HEK293 (cell line): ENCODE measurements around the gene CCDC28B.

Source experiments
- GFI1B ChIP-seq: fragments of 450-650 bp; formaldehyde crosslinking; IDR thresholded peaks from 2 replicates; pipeline ENCODE4 v1.5.1; 2016; ENCODE audit warnings: missing biosample characterization, missing genetic modification characterization
- GLIS1 ChIP-seq: fragments of 450-650 bp; formaldehyde crosslinking; IDR thresholded peaks from 2 replicates; pipeline ENCODE4 v1.5.1; 2016; ENCODE audit warnings: missing biosample characterization, missing genetic modification characterization
- KLF1 ChIP-seq: fragments of 450-650 bp; formaldehyde crosslinking; IDR thresholded peaks from 2 replicates; pipeline ENCODE4 v1.5.1; 2016; ENCODE audit warnings: missing biosample characterization, missing genetic modification characterization
- KLF9 ChIP-seq: fragments of 450-650 bp; formaldehyde crosslinking; IDR thresholded peaks from 2 replicates; pipeline ENCODE4 v1.5.1; 2016; ENCODE audit warnings: missing biosample characterization, missing genetic modification characterization, low read depth
- SP2 ChIP-seq: fragments of 450-650 bp; formaldehyde crosslinking; IDR thresholded peaks from 2 replicates; pipeline ENCODE4 v1.5.1; 2016; ENCODE audit warnings: missing biosample characterization, missing genetic modification characterization
- SP3 ChIP-seq: fragments of 450-650 bp; formaldehyde crosslinking; IDR thresholded peaks from 2 replicates; pipeline ENCODE4 v1.5.1; 2016; ENCODE audit warnings: missing biosample characterization, missing genetic modification characterization
- ZBTB20 ChIP-seq: fragments of 450-650 bp; formaldehyde crosslinking; IDR thresholded peaks from 2 replicates; pipeline ENCODE4 v1.5.1; 2016; ENCODE audit warnings: missing biosample characterization, missing genetic modification characterization
- ZBTB48 ChIP-seq: fragments of 450-650 bp; formaldehyde crosslinking; IDR thresholded peaks from 2 replicates; pipeline ENCODE4 v1.5.1; 2016; ENCODE audit warnings: missing biosample characterization, missing genetic modification characterization
- ZBTB8A ChIP-seq: fragments of 450-650 bp; formaldehyde crosslinking; IDR thresholded peaks from 2 replicates; pipeline ENCODE4 v1.5.1; 2016; ENCODE audit warnings: missing biosample characterization, missing genetic modification characterization
- ZEB2 ChIP-seq: fragments of 450-650 bp; formaldehyde crosslinking; IDR thresholded peaks from 2 replicates; pipeline ENCODE4 v1.5.1; 2016; ENCODE audit warnings: missing biosample characterization, missing genetic modification characterization
- ZNF10 ChIP-seq: fragments of 450-650 bp; formaldehyde crosslinking; IDR thresholded peaks from 2 replicates; pipeline ENCODE4 v1.5.1; 2017; ENCODE audit warnings: missing biosample characterization, missing genetic modification characterization
- ZNF146 ChIP-seq: fragments of 450-650 bp; formaldehyde crosslinking; IDR thresholded peaks from 2 replicates; pipeline ENCODE4 v1.5.1; 2016; ENCODE audit warnings: missing biosample characterization, missing genetic modification characterization
- ZNF184 ChIP-seq: fragments of 450-650 bp; IDR thresholded peaks from 2 replicates; pipeline ENCODE4 v1.5.1; 2018; ENCODE audit warnings: missing biosample characterization, mild to moderate bottlenecking, missing genetic modification characterization
- ZNF19 ChIP-seq: fragments of 450-650 bp; formaldehyde crosslinking; IDR thresholded peaks from 2 replicates; pipeline ENCODE4; 2016; ENCODE audit warnings: missing biosample characterization, missing genetic modification characterization, low read depth
- ZNF239 ChIP-seq: fragments of 450-650 bp; formaldehyde crosslinking; IDR thresholded peaks from 2 replicates; pipeline ENCODE4 v1.5.1; 2016; ENCODE audit warnings: missing biosample characterization, missing genetic modification characterization
- ZNF335 ChIP-seq: fragments of 450-650 bp; formaldehyde crosslinking; conservative IDR thresholded peaks from 2 replicates; pipeline ENCODE4 v1.5.1; 2016; ENCODE audit warnings: missing biosample characterization, missing genetic modification characterization
- ZNF394 ChIP-seq: fragments of 450-650 bp; formaldehyde crosslinking; IDR thresholded peaks from 2 replicates; pipeline ENCODE4 v1.5.1; 2016; ENCODE audit warnings: missing biosample characterization, missing genetic modification characterization, mild to moderate bottlenecking, moderate library complexity, borderline replicate concordance
- ZNF426 ChIP-seq: fragments of 450-650 bp; formaldehyde crosslinking; IDR thresholded peaks from 2 replicates; pipeline ENCODE4 v1.5.1; 2017; ENCODE audit warnings: missing biosample characterization, missing genetic modification characterization, mild to moderate bottlenecking, inconsistent platforms, moderate library complexity
- ZNF623 ChIP-seq: fragments of 450-650 bp; formaldehyde crosslinking; IDR thresholded peaks from 2 replicates; pipeline ENCODE4 v1.5.1; 2016; ENCODE audit warnings: missing biosample characterization, missing genetic modification characterization
- ZNF654 ChIP-seq: fragments of 450-650 bp; formaldehyde crosslinking; IDR thresholded peaks from 2 replicates; pipeline ENCODE4 v1.5.1; 2016; ENCODE audit warnings: low read depth, missing biosample characterization, missing genetic modification characterization
- ZNF658 ChIP-seq: fragments of 450-650 bp; formaldehyde crosslinking; IDR thresholded peaks from 2 replicates; pipeline ENCODE4; 2016; ENCODE audit warnings: missing biosample characterization, missing genetic modification characterization
- ZNF792 ChIP-seq: fragments of 450-650 bp; formaldehyde crosslinking; IDR thresholded peaks from 2 replicates; pipeline ENCODE4 v1.5.1; 2016; ENCODE audit warnings: missing biosample characterization, missing genetic modification characterization
- ZNF837 ChIP-seq: fragments of 450-650 bp; formaldehyde crosslinking; IDR thresholded peaks from 2 replicates; pipeline ENCODE4 v1.5.1; 2016; ENCODE audit warnings: missing biosample characterization, missing genetic modification characterization
- ZNF843 ChIP-seq: fragments of 450-650 bp; formaldehyde crosslinking; IDR thresholded peaks from 2 replicates; pipeline ENCODE4 v1.5.1; 2016; ENCODE audit warnings: missing biosample characterization, missing genetic modification characterization
- ZSCAN23 ChIP-seq: fragments of 450-650 bp; formaldehyde crosslinking; IDR thresholded peaks from 2 replicates; pipeline ENCODE4 v1.5.1; 2016; ENCODE audit warnings: missing biosample characterization, missing genetic modification characterization
- ZSCAN30 ChIP-seq: fragments of 450-650 bp; IDR thresholded peaks from 2 replicates; pipeline ENCODE4 v1.5.1; 2018; ENCODE audit warnings: missing biosample characterization, mild to moderate bottlenecking, missing genetic modification characterization, moderate library complexity
- TF ChIP-seq, protein P1 (sequence below): fragments of 450-650 bp; formaldehyde crosslinking; IDR thresholded peaks from 2 replicates; pipeline ENCODE4 v1.5.1; 2016; ENCODE audit warnings: missing biosample characterization, missing genetic modification characterization
- TF ChIP-seq, protein P2 (sequence below): sonication (generic); formaldehyde crosslinking; IDR thresholded peaks from 2 replicates; pipeline ENCODE4 v1.8.1; 2022; ENCODE audit warnings: mild to moderate bottlenecking, moderate library complexity, missing genetic modification reagents
- TF ChIP-seq, protein P3 (sequence below): fragments of 450-650 bp; formaldehyde crosslinking; IDR thresholded peaks from 2 replicates; pipeline ENCODE4 v1.5.1; 2016; ENCODE audit warnings: missing biosample characterization, missing genetic modification characterization
- TF ChIP-seq, protein P4 (sequence below): fragments of 450-650 bp; formaldehyde crosslinking; IDR thresholded peaks from 2 replicates; pipeline ENCODE4 v1.5.1; 2016; ENCODE audit warnings: missing biosample characterization, missing genetic modification characterization
- TF ChIP-seq, protein P5 (sequence below): fragments of 450-650 bp; IDR thresholded peaks from 2 replicates; pipeline ENCODE4 v1.5.1; 2018; ENCODE audit warnings: missing biosample characterization, mild to moderate bottlenecking, missing genetic modification characterization

The CCDC28B gene

DNA sequence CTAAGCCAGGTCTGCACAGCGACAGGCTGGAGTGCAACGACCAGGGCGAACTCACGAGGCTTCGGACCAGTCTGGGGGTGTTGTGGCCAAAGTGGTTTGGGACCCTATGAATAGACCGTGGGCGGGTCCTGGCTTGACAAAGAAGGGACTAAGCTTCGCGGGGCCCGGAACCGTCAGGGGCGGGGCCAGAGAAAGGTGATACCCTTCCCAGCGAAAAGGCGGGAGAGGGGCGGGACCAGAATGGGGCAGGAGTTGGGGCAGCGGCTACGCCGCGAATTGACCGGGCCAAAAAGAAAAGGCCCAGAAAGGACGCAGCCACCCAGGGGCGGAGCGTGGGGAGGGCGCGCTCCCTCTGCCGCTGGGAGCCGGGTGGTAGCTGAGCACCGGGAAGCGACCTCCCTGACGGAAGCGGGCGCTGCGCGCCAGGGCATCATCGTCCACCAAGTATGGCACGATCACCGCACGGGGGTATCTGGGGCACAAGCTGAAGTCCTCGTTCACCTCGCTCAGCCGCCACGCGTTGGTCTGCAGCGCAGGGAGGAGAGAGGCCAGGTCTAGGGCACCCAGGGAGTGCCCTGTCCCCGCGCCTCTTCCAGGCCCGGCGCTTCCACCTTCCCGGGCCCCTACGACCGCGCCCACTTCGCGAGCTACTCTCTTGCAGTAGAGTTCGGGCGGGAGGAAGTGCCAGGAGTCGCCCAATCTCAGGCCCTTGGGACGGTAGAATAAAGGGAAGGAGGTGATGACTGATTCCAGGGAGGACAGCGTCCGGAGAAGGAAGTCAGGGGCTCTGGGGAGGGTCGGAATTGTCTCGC, 40.0 kb downstream of the CCDC28B start (continued):
- TF ChIP-seq ZNF146 (tag by site-specific recombination) (no peak), KLF1 (peak; percentile 34; the same call in 1 of the 2 replicates), ZNF19 (tag by site-specific recombination) (no peak), ZBTB48 (tag by site-specific recombination) (no peak), SP2 (tag by site-specific recombination) (peak; percentile 77), ZNF654 (tag by site-specific recombination) (no peak), ZNF837 (tag by site-specific recombination) (no peak), SP3 (tag by site-specific recombination) (peak; percentile 61), ZNF184 (no peak), ZSCAN23 (no peak), ZNF394 (tag by site-specific recombination) (0 out of 2 replicates have a peak, but pooled peaks have one; percentile 26), ZNF792 (tag by site-specific recombination) (no peak), KLF9 (tag by site-specific recombination) (peak; percentile 47; the same call in 1 of the 2 replicates), ZNF426 (no peak), ZNF239 (tag by site-specific recombination) (no peak), GFI1B (tag by site-specific recombination) (no peak), ZBTB8A (tag by site-specific recombination) (0 out of 2 replicates have a peak, but pooled peaks have one; percentile 36), ZNF335 (tag by site-specific recombination) (peak; percentile 50), ZEB2 (tag by site-specific recombination) (peak; percentile 15; the same call in 1 of the 2 replicates), ZSCAN30 (tag by site-specific recombination) (no peak), GLIS1 (tag by site-specific recombination) (peak; percentile 37; the same call in 1 of the 2 replicates), ZNF623 (tag by site-specific recombination) (no peak), ZBTB20 (tag by site-specific recombination) (peak; percentile 77), ZNF10 (no peak), ZNF843 (tag by site-specific recombination) (no peak), ZNF658 (tag by site-specific recombination) (no peak)
- TF ChIP-seq, protein P1, sequence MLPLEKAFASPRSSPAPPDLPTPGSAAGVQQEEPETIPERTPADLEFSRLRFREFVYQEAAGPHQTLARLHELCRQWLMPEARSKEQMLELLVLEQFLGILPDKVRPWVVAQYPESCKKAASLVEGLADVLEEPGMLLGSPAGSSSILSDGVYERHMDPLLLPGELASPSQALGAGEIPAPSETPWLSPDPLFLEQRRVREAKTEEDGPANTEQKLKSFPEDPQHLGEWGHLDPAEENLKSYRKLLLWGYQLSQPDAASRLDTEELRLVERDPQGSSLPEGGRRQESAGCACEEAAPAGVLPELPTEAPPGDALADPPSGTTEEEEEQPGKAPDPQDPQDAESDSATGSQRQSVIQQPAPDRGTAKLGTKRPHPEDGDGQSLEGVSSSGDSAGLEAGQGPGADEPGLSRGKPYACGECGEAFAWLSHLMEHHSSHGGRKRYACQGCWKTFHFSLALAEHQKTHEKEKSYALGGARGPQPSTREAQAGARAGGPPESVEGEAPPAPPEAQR, result no peak
- TF ChIP-seq, protein P2, sequence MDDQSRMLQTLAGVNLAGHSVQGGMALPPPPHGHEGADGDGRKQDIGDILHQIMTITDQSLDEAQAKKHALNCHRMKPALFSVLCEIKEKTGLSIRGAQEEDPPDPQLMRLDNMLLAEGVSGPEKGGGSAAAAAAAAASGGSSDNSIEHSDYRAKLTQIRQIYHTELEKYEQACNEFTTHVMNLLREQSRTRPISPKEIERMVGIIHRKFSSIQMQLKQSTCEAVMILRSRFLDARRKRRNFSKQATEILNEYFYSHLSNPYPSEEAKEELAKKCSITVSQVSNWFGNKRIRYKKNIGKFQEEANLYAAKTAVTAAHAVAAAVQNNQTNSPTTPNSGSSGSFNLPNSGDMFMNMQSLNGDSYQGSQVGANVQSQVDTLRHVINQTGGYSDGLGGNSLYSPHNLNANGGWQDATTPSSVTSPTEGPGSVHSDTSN (CRISPR knock-in tag), result no peak
- TF ChIP-seq, protein P3, sequence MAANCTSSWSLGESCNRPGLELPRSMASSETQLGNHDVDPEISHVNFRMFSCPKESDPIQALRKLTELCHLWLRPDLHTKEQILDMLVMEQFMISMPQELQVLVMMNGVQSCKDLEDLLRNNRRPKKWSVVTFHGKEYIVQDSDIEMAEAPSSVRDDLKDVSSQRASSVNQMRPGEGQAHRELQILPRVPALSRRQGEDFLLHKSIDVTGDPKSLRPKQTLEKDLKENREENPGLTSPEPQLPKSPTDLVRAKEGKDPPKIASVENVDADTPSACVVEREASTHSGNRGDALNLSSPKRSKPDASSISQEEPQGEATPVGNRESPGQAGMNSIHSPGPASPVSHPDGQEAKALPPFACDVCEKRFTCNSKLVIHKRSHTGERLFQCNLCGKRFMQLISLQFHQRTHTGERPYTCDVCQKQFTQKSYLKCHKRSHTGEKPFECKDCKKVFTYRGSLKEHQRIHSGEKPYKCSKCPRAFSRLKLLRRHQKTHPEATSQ (tag by site-specific recombination), result no peak
- TF ChIP-seq, protein P4, sequence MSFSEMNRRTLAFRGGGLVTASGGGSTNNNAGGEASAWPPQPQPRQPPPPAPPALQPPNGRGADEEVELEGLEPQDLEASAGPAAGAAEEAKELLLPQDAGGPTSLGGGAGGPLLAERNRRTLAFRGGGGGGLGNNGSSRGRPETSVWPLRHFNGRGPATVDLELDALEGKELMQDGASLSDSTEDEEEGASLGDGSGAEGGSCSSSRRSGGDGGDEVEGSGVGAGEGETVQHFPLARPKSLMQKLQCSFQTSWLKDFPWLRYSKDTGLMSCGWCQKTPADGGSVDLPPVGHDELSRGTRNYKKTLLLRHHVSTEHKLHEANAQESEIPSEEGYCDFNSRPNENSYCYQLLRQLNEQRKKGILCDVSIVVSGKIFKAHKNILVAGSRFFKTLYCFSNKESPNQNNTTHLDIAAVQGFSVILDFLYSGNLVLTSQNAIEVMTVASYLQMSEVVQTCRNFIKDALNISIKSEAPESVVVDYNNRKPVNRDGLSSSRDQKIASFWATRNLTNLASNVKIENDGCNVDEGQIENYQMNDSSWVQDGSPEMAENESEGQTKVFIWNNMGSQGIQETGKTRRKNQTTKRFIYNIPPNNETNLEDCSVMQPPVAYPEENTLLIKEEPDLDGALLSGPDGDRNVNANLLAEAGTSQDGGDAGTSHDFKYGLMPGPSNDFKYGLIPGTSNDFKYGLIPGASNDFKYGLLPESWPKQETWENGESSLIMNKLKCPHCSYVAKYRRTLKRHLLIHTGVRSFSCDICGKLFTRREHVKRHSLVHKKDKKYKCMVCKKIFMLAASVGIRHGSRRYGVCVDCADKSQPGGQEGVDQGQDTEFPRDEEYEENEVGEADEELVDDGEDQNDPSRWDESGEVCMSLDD (tag by site-specific recombination), result no peak
- TF ChIP-seq, protein P5, sequence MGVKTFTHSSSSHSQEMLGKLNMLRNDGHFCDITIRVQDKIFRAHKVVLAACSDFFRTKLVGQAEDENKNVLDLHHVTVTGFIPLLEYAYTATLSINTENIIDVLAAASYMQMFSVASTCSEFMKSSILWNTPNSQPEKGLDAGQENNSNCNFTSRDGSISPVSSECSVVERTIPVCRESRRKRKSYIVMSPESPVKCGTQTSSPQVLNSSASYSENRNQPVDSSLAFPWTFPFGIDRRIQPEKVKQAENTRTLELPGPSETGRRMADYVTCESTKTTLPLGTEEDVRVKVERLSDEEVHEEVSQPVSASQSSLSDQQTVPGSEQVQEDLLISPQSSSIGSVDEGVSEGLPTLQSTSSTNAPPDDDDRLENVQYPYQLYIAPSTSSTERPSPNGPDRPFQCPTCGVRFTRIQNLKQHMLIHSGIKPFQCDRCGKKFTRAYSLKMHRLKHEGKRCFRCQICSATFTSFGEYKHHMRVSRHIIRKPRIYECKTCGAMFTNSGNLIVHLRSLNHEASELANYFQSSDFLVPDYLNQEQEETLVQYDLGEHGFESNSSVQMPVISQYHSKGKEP, result no peak
